Measurements from ENCODE around the gene FNDC11. TPM values are rescaled to one million over a fixed set of nuclear protein-coding genes. Genes with fewer than 3 reads are reported as not detected.

Gene FNDC11
- total and polyA plus RNA-seq, 2 donors (not counting 3 experiments of a cell fraction or from before 2014, with no cell fraction given), result 0.71 to 1.9 TPM

GRCh38 chr20:63562461-63563224 lies 8.7 kb downstream of the FNDC11 start:
- intact Hi-C loops (cut with micrococcal nuclease) (no loop called here), dilution Hi-C loops (cut with MboI; ENCODE audit: extremely low pct_ligation_motif_present, low sequenced_read_pairs) (no loop called here)
- Histone ChIP-seq H3K27me3 (ENCODE audit: control insufficient read depth in 2 of 2, insufficient read depth in 2 of 2, low read length in 2 of 2) (no peaks in the 10 kb centered on the region), H3K27ac (ENCODE audit: insufficient read depth, low read depth, low read length) (no peak overlapping the region), H3K9ac (replicated peaks; ENCODE audit: extremely low read depth, insufficient read depth, low read length) (no peak overlapping the region), H3K9me1 (replicated peaks; ENCODE audit: control insufficient read depth, extremely low read depth, insufficient read depth, low read length) (no peaks in the 10 kb centered on the region), H3K4me3 (replicated peaks in 1 of 3; ENCODE audit: insufficient read depth in 1 of 3, low read depth in 1 of 3, low read length in 3 of 3) (no peak overlapping the region), H3K9me3 (replicated peaks; ENCODE audit: control insufficient read depth, insufficient read depth, low read length) (no peaks in the 10 kb centered on the region), H3K36me3 (ENCODE audit: control insufficient read depth in 2 of 2, extremely low read depth in 1 of 2, insufficient read depth in 2 of 2, low read length in 2 of 2) (peaks cover 0 to 17% of the 10 kb centered on the region in 2 experiments), H3K4me1 (ENCODE audit: control insufficient read depth, extremely low read depth, insufficient read depth, low read length) (no peaks in the 10 kb centered on the region), H3K4me2 (ENCODE audit: insufficient read depth, low read length) (no peak overlapping the region), H3K79me2 (ENCODE audit: control insufficient read depth, insufficient read depth, low read length) (no peaks in the 10 kb centered on the region), H4K20me1 (replicated peaks; ENCODE audit: control insufficient read depth, extremely low read depth, insufficient read depth, low read length) (no peaks in the 10 kb centered on the region), H2AFZ (ENCODE audit: low read depth, low read length) (no peak overlapping the region)
- BruUV-seq (replicated peaks), result no TSS peak
- no peak for DNase-seq (ENCODE audit: low read depth, low spot score)
- no peak for TF ChIP-seq CTCF (IDR thresholded peaks at IDR 0.05; ENCODE audit: extremely low read depth in 1 of 2, insufficient read depth in 1 of 2, low read depth in 1 of 2, low read length in 2 of 2)
- TF ChIP-seq GATA2 (IDR thresholded peaks at IDR 0.05; ENCODE audit: insufficient read depth, insufficient read length, low read depth, low read length), result no peak
- no peak for TF ChIP-seq EZH2 (IDR thresholded peaks at IDR 0.05; ENCODE audit: borderline replicate concordance, low read depth, low read length, severe bottlenecking)
- no peak for TF ChIP-seq MAX (IDR thresholded peaks at IDR 0.05; ENCODE audit: insufficient read depth, insufficient read length)
- no peak for TF ChIP-seq POLR2A (IDR thresholded peaks at IDR 0.05; ENCODE audit: low read depth, low read length)
- TF ChIP-seq POLR2AphosphoS5 (IDR thresholded peaks at IDR 0.05; ENCODE audit: insufficient read depth, low read depth, low read length), result no peak
- no peak for TF ChIP-seq MYC (IDR thresholded peaks at IDR 0.05; ENCODE audit: low read depth, low read length)
- no peak for TF ChIP-seq FOS (IDR thresholded peaks at IDR 0.05; ENCODE audit: borderline replicate concordance, insufficient read depth, low read length)
- no peak for TF ChIP-seq JUN (IDR thresholded peaks at IDR 0.05; ENCODE audit: borderline replicate concordance, insufficient read depth, insufficient read length, low read depth)
- no peak for FAIRE-seq
- ChIA-PET CTCF (no interaction called here), POLR2A (no interaction called here)

Measured in endothelial cell of umbilical vein (primary cell).